SK-N-SH treated with all-trans-retinoic acid at 6 μM for 48 hours (cell line): ENCODE data around the gene CAMTA2.
"Not testable (repeated sequence)": the region's sequence is repeated elsewhere in the genome, so short reads cannot be mapped to it uniquely, and the experiment has no call there.

Experiments
- ATAC-seq: fragments of 200-7000 bp; cut with Tn5 transposase; 3 replicates; pipeline ENCODE4 v1.9.1; 2020; ENCODE audit warnings: mild to moderate bottlenecking, moderate library complexity
- ARNTL ChIP-seq: fragments of 450-650 bp; formaldehyde crosslinking; IDR thresholded peaks from 2 replicates; pipeline ENCODE4 v1.5.0; 2020; ENCODE audit warnings: low read depth, mild to moderate bottlenecking, moderate library complexity, borderline replicate concordance
- CSDC2 ChIP-seq: fragments of 250-450 bp; sonication (Bioruptor Pico); IDR thresholded peaks from 2 replicates; pipeline ENCODE4 v1.5.0; 2020; ENCODE audit warnings: mild to moderate bottlenecking, moderate library complexity
- ESRRG ChIP-seq: fragments of 250-450 bp; sonication (Bioruptor Pico); IDR thresholded peaks from 2 replicates; pipeline ENCODE4 v1.6.1; 2021; ENCODE audit warnings: mild to moderate bottlenecking
- GLIS3 ChIP-seq: fragments of 250-450 bp; sonication (Bioruptor Pico); IDR thresholded peaks from 2 replicates; pipeline ENCODE4 v1.5.0; 2020; ENCODE audit warnings: mild to moderate bottlenecking, moderate library complexity
- ISL1 ChIP-seq: fragments of 250-450 bp; sonication (Bioruptor Pico); IDR thresholded peaks from 2 replicates; pipeline ENCODE4 v2.1.2; 2022; ENCODE audit warnings: mild to moderate bottlenecking, moderate library complexity
- OSR1 ChIP-seq: fragments of 250-450 bp; sonication (Bioruptor Pico); IDR thresholded peaks from 2 replicates; pipeline ENCODE4 v1.8.0; 2022; ENCODE audit warnings: moderate library complexity, mild to moderate bottlenecking, inconsistent platforms
- PATZ1 ChIP-seq: fragments of 250-450 bp; sonication (Bioruptor Pico); IDR thresholded peaks from 2 replicates; pipeline ENCODE4 v1.8.0; 2020; ENCODE audit warnings: mild to moderate bottlenecking, moderate library complexity, borderline replicate concordance
- POU6F1 ChIP-seq: fragments of 250-450 bp; sonication (Bioruptor Pico); IDR thresholded peaks from 2 replicates; pipeline ENCODE4 v1.8.0; 2021; ENCODE audit warnings: low read depth, mild to moderate bottlenecking, moderate library complexity, borderline replicate concordance
- PPARA ChIP-seq: fragments of 250-450 bp; sonication (Bioruptor Pico); IDR thresholded peaks from 2 replicates; pipeline ENCODE4 v1.5.0; 2020; ENCODE audit warnings: mild to moderate bottlenecking, borderline replicate concordance
- RARB ChIP-seq: fragments of 250-450 bp; sonication (Bioruptor Pico); IDR thresholded peaks from 2 replicates; pipeline ENCODE4 v1.8.0; 2021; ENCODE audit warnings: mild to moderate bottlenecking, moderate library complexity
- SNAI2 ChIP-seq: fragments of 250-450 bp; sonication (Bioruptor Pico); IDR thresholded peaks from 2 replicates; pipeline ENCODE4 v1.5.0; 2020; ENCODE audit warnings: mild to moderate bottlenecking, moderate library complexity
- TCF4 ChIP-seq: fragments of 250-450 bp; sonication (Bioruptor Pico); IDR thresholded peaks from 2 replicates; pipeline ENCODE4 v1.8.0; 2021; ENCODE audit warnings: mild to moderate bottlenecking, moderate library complexity, borderline replicate concordance
- TSHZ2 ChIP-seq: fragments of 250-450 bp; sonication (Bioruptor Pico); IDR thresholded peaks from 2 replicates; pipeline ENCODE4 v1.5.0; 2020; ENCODE audit warnings: mild to moderate bottlenecking, moderate library complexity
- ZC3H10 ChIP-seq: fragments of 250-450 bp; sonication (Bioruptor Pico); IDR thresholded peaks from 2 replicates; pipeline ENCODE4 v1.5.1; 2021; ENCODE audit warnings: mild to moderate bottlenecking, moderate library complexity
- ZFP30 ChIP-seq: fragments of 450-650 bp; formaldehyde crosslinking; IDR thresholded peaks from 2 replicates; pipeline ENCODE4 v1.5.0; 2022; ENCODE audit warnings: mild to moderate bottlenecking, moderate library complexity
- ZNF565 ChIP-seq: fragments of 450-650 bp; formaldehyde crosslinking; conservative IDR thresholded peaks from 2 replicates; pipeline ENCODE4 v1.5.0; 2020; ENCODE audit warnings: low read depth, mild to moderate bottlenecking, moderate library complexity
- ZNF8 ChIP-seq: fragments of 450-650 bp; formaldehyde crosslinking; IDR thresholded peaks from 2 replicates; pipeline ENCODE4 v1.5.0; 2020; ENCODE audit warnings: mild to moderate bottlenecking, moderate library complexity

The CAMTA2 gene

GRCh38 chr17:5031365-5032082 lies 44.0 kb upstream of the CAMTA2 start:
- peak; percentile 70 for ATAC-seq
- TF ChIP-seq PATZ1 (no peak), ARNTL (CRISPR knock-in tag) (no peak), RARB (CRISPR knock-in tag) (no peak)
- TF ChIP-seq, all 23 proteins: peak for 0

- ATAC-seq = not testable (repeated sequence)
These were observed 42.7 kb upstream of the CAMTA2 start for GRCh38 chr17:5030168-5030567.

GRCh38 chr17:5027916-5028315 lies 40.4 kb upstream of the CAMTA2 start:
- TF ChIP-seq ARNTL (CRISPR knock-in tag) (no peak), ISL1 (CRISPR knock-in tag) (no peak), PPARA (CRISPR knock-in tag) (no peak), ZNF565 (CRISPR knock-in tag) (no peak), RARB (CRISPR knock-in tag) (no peak), CSDC2 (CRISPR knock-in tag) (no peak)
- no peak for ATAC-seq

- TF ChIP-seq RARB (CRISPR knock-in tag) (no peak), ISL1 (CRISPR knock-in tag) (no peak), ARNTL (CRISPR knock-in tag) (no peak), TSHZ2 (CRISPR knock-in tag) (no peak)
- no peak for ATAC-seq
These were observed 39.8 kb upstream of the CAMTA2 start for GRCh38 chr17:5027299-5027698.

- no peak for ATAC-seq
- TF ChIP-seq ZNF8 (CRISPR knock-in tag) (no peak), ZFP30 (CRISPR knock-in tag) (no peak), ZC3H10 (no peak), TCF4 (no peak), ZNF565 (CRISPR knock-in tag) (no peak), POU6F1 (CRISPR knock-in tag) (no peak), OSR1 (CRISPR knock-in tag) (no peak), CSDC2 (CRISPR knock-in tag) (no peak), SNAI2 (no peak), PPARA (CRISPR knock-in tag) (no peak), GLIS3 (CRISPR knock-in tag) (no peak), TSHZ2 (CRISPR knock-in tag) (no peak), ISL1 (CRISPR knock-in tag) (no peak), ESRRG (CRISPR knock-in tag) (no peak)
These were observed 37.1 kb upstream of the CAMTA2 start for GRCh38 chr17:5024604-5025003.
